Peyer's patch (tissue), 4 donors: Measurements from ENCODE around the gene COL7A1. TPM values are rescaled to one million over a fixed set of nuclear protein-coding genes. Genes with fewer than 3 reads are reported as not detected.
A peak's percentile ranks its signal among the peaks of the same experiment; 100 is the strongest.

Source experiments
- DNase-seq, 3 donors: peaks; one replicate each; pipeline ENCODE4 v3.0.0-alpha.2; 2017 to 2019
- H3K27ac ChIP-seq, 4 donors: fragments of 200-600 bp; sonication (generic); one replicate each; pipeline ENCODE4 v1.5.1; 2016 to 2019
- H3K27me3 ChIP-seq, 2 donors: fragments of 200-600 bp; sonication (generic); one replicate each; pipeline ENCODE4 v1.5.1; 2019
- H3K36me3 ChIP-seq, 3 donors: fragments of 200-600 bp; sonication (generic); one replicate each; pipeline ENCODE4 v1.5.1; 2016 to 2019
- H3K4me1 ChIP-seq, 4 donors: fragments of 200-600 bp; sonication (generic); one replicate each; pipeline ENCODE4 v1.5.1; 2016 to 2019
- H3K4me3 ChIP-seq, 4 donors: fragments of 200-600 bp; sonication (generic); 1 replicate in 3 of 4; 2 replicates in 1 of 4; pipeline ENCODE4 v1.5.1; 2016 to 2019; ENCODE audit warnings: mild to moderate bottlenecking in 1 of 4
- H3K9me3 ChIP-seq, 4 donors: fragments of 200-600 bp; sonication (generic); one replicate each; pipeline ENCODE4 v1.5.1; 2016 to 2019; ENCODE audit warnings: mild to moderate bottlenecking in 1 of 4
- CTCF ChIP-seq, 6 experiments: fragments of 450-650 bp in 4 of 6; fragments of 200-600 bp in 2 of 6; sonication (generic) in 1 of 6; IDR thresholded peaks; one replicate each; pipeline ENCODE4 v1.5.1; 2017 to 2019; ENCODE audit warnings: antibody characterized with exemption in 6 of 6, mild to moderate bottlenecking in 3 of 6, moderate library complexity in 1 of 6
- POLR2A ChIP-seq, 2 donors: fragments of 450-650 bp; IDR thresholded peaks; one replicate each; pipeline ENCODE4 v1.5.1; 2017; ENCODE audit warnings: antibody characterized with exemption in 2 of 2, mild to moderate bottlenecking in 2 of 2, moderate library complexity in 2 of 2
- total RNA-seq, 4 donors: library from RNA; depleted of rRNA; stranded (reverse); fragments of >200 nt; gene quantifications; one replicate each; pipeline ENCODE4 v1.1.0, GENCODE V29; 2016

The COL7A1 gene
- total RNA-seq, 4 donors from 2014 or later: 7.5 to 101 (median 21.7) TPM

GRCh38 chr3:48600711-48601621, 5.8 kb upstream of the COL7A1 start:
- H3K27ac ChIP-seq: no peak overlapping the region
- H3K36me3 ChIP-seq: peaks cover 0 to 73% (median 0%) of the 10 kb centered on the region in 3 donors

GRCh38 chr3:48599509-48600285, 4.6 kb upstream of the COL7A1 start:
- H3K4me1 ChIP-seq: peaks cover 0 to 23% (median 2%) of the 10 kb centered on the region in 4 donors
- H3K36me3 ChIP-seq: peaks cover 0 to 61% (median 0%) of the 10 kb centered on the region in 3 donors
- no peaks in the 10 kb centered on the region for H3K27me3 ChIP-seq
- H3K9me3 ChIP-seq: no peaks in the 10 kb centered on the region
- TF ChIP-seq CTCF (IDR thresholded peaks at IDR 0.05): no peak
- TF ChIP-seq POLR2A (IDR thresholded peaks at IDR 0.05): no peak
- no peak for DNase-seq
- H3K4me3 ChIP-seq: no peak overlapping the region
- H3K27ac ChIP-seq: peak overlapping the region; percentile 62 to 87 (median 72)

More at GRCh38 chr3:48600711-48601621, 5.8 kb upstream of the COL7A1 start:
- no peak for TF ChIP-seq POLR2A (IDR thresholded peaks at IDR 0.05)
- no peak for TF ChIP-seq CTCF (IDR thresholded peaks at IDR 0.05)
- Histone ChIP-seq H3K4me1 (peaks cover 0 to 11% (median 0%) of the 10 kb centered on the region in 4 donors), H3K9me3 (no peaks in the 10 kb centered on the region), H3K4me3 (no peak overlapping the region), H3K27me3 (no peaks in the 10 kb centered on the region)
- no peak for DNase-seq

- Histone ChIP-seq H3K27ac (peak overlapping the region; percentile 62 to 87 (median 72)), H3K36me3 (peaks cover 0 to 55% (median 0%) of the 10 kb centered on the region in 3 donors), H3K27me3 (no peaks in the 10 kb centered on the region), H3K9me3 (no peaks in the 10 kb centered on the region), H3K4me3 (no peak overlapping the region), H3K4me1 (peaks cover 0 to 29% (median 3%) of the 10 kb centered on the region in 4 donors)
- DNase-seq: no peak
- TF ChIP-seq CTCF (IDR thresholded peaks at IDR 0.05): no peak
- TF ChIP-seq POLR2A (IDR thresholded peaks at IDR 0.05): no peak
Measured at GRCh38 chr3:48599077-48599501, 4.0 kb upstream of the COL7A1 start.

GRCh38 chr3:48598323-48599076, 3.4 kb upstream of the COL7A1 start:
- Histone ChIP-seq H3K4me1 (peaks cover 0 to 30% (median 3%) of the 10 kb centered on the region in 4 donors), H3K27me3 (no peaks in the 10 kb centered on the region), H3K27ac (peak overlapping the region; percentile 62 to 87 (median 72)), H3K36me3 (peaks cover 0 to 49% (median 0%) of the 10 kb centered on the region in 3 donors), H3K9me3 (no peaks in the 10 kb centered on the region), H3K4me3 (no peak overlapping the region)
- DNase-seq: peak in 1 of 3 donors; percentile 53
- TF ChIP-seq CTCF (IDR thresholded peaks at IDR 0.05): no peak
- TF ChIP-seq POLR2A (IDR thresholded peaks at IDR 0.05): no peak

- H3K27me3 ChIP-seq: no peaks in the 10 kb centered on the region
- H3K27ac ChIP-seq: peak overlapping the region in 3 of 4 donors; percentile 64 to 87 (median 81)
- no peak for TF ChIP-seq CTCF (IDR thresholded peaks at IDR 0.05)
- TF ChIP-seq POLR2A (IDR thresholded peaks at IDR 0.05): no peak
- no peaks in the 10 kb centered on the region for H3K9me3 ChIP-seq
- peaks cover 0 to 38% (median 0%) of the 10 kb centered on the region in 3 donors for H3K36me3 ChIP-seq
- H3K4me1 ChIP-seq: peaks cover 0 to 30% (median 3%) of the 10 kb centered on the region in 4 donors
- no peak overlapping the region for H3K4me3 ChIP-seq
- no peak for DNase-seq
Measured at GRCh38 chr3:48597408-48597800, 2.3 kb upstream of the COL7A1 start.
